Epithelial cell of proximal tubule (primary cell): ENCODE results near the gene EEF1AKMT4. TPM values are rescaled to one million over a fixed set of nuclear protein-coding genes. Genes with fewer than 3 reads are reported as not detected.

Experiments
- DNase-seq: peaks from one replicate; pipeline ENCODE4 v3.0.0-alpha.2; 2011; ENCODE audit warnings: low read depth
- H3K4me3 ChIP-seq: 2 replicates; pipeline ENCODE4 v1.5.1; 2011; ENCODE audit warnings: low read depth, mild to moderate bottlenecking, low read length
- total RNA-seq: library from RNA; depleted of rRNA; stranded (reverse); fragments of >200 nt; gene quantifications from 2 replicates; pipeline ENCODE4 v1.2.3, GENCODE V29; 2015
- TF ChIP-seq, protein P1 (sequence below): conservative IDR thresholded peaks from 2 replicates; pipeline ENCODE4 v1.5.1; 2012; ENCODE audit warnings: low read depth, mild to moderate bottlenecking, low read length

Gene EEF1AKMT4
- 6.2 and 6.6 TPM in 2 replicates for total RNA-seq

- TF ChIP-seq, protein P1, sequence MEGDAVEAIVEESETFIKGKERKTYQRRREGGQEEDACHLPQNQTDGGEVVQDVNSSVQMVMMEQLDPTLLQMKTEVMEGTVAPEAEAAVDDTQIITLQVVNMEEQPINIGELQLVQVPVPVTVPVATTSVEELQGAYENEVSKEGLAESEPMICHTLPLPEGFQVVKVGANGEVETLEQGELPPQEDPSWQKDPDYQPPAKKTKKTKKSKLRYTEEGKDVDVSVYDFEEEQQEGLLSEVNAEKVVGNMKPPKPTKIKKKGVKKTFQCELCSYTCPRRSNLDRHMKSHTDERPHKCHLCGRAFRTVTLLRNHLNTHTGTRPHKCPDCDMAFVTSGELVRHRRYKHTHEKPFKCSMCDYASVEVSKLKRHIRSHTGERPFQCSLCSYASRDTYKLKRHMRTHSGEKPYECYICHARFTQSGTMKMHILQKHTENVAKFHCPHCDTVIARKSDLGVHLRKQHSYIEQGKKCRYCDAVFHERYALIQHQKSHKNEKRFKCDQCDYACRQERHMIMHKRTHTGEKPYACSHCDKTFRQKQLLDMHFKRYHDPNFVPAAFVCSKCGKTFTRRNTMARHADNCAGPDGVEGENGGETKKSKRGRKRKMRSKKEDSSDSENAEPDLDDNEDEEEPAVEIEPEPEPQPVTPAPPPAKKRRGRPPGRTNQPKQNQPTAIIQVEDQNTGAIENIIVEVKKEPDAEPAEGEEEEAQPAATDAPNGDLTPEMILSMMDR: no peak
- DNase-seq: peak; percentile 83
- peak within 1 kb of the TSS; percentile 88 for H3K4me3 ChIP-seq
These were observed at the start of gene EEF1AKMT4 for GRCh38 chr3:184249412-184250166. EEF1AKMT4 (plus strand) TSS chr3:184249672; CDS start chr3:184249695, 23 bp downstream.

DNA sequence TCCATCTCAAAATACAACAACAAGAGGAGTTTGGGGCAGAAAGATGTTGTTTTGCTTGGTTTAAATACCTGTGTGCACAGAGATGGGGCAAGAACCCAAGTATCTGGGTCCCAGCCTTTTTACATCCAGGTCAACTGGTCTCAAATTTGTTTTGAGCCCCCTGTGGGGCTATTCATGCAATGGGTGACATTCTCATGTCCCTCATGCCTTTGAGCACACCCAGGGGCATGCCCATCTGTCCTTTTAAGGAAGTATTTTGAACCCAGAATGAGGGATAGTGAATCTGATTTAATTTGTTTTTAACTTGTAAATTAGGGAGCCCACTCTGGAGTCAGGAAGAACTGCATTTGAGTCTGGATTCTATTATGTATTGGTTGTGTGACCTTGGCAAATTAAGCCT lies 48.6 kb upstream of the EEF1AKMT4 start:
- H3K4me3 ChIP-seq: no peak overlapping the region
- TF ChIP-seq, protein P1: no peak
- DNase-seq: no peak

GRCh38 chr3:184203526-184203925 lies 45.9 kb upstream of the EEF1AKMT4 start:
- no peak for DNase-seq
- TF ChIP-seq, protein P1: no peak
- no peak overlapping the region for H3K4me3 ChIP-seq

DNA sequence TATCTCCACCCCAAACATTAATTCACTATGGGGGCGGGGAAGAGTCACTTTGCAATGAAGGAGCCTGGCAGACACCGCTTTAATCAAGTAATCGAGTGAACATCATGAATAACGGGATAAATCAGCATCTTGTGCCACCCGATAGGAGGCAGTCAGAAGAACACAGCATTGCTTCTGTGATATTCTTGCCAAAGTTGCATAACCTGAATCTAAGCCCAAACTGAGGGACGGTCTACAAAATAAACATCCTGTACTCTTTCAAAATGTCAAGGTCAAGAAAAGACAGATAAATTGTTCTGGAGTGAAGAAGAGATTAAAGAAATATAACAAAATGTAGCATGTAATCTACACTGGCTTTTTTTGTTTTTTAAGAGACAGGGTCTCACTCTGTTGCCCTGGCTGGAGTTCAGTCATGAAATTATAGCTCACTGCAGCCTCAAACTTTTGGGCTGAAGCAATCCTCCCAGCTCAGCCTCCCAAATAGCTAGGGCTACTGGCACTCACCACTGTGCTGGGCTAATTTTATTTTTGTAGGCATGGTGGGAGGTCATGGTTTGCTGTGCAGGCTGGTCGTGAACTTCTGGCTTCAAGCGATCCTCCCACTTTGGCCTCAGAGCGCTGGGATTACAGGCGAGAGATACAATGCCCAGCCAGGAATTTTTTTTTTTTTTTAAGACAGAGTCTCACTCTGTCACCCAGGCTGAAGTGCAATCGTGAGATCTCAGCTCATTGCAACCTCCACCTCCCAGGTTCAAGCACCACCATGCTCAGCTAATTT lies 40.1 kb upstream of the EEF1AKMT4 start:
- no peak for DNase-seq
- TF ChIP-seq, protein P1: no peak
- no peak overlapping the region for H3K4me3 ChIP-seq

DNA sequence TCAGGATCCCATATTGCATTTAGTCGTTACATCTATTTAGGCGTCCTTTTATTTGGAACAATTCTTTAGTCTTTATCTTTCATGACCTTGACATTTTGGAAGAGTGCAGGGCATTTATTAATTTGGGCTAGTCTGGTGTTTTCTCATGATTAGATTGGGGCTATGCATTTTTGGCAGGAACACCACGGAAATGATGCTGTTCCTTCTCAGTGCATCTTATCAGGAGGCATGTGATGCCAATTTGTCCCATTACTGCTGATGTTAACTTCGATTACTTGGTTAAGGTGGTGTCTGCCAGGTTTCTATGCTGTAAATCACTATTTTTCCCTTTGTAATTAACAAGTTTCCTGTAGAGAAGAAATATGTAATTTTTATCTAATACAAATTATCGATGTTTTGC lies 38.2 kb upstream of the EEF1AKMT4 start:
- TF ChIP-seq, protein P1: no peak

GRCh38 chr3:184211718-184212117 lies 37.8 kb upstream of the EEF1AKMT4 start:
- H3K4me3 ChIP-seq: no peak overlapping the region
- TF ChIP-seq, protein P1: no peak
- DNase-seq: no peak

More for the DNA sequence above, 38.2 kb upstream of the EEF1AKMT4 start:
- no peak for DNase-seq
- no peak overlapping the region for H3K4me3 ChIP-seq
